Astrocyte (in vitro differentiated cells and primary cell): ENCODE measurements around the gene PACRG.

ENCODE experiments used
- EZH2 ChIP-seq: IDR thresholded peaks from 2 replicates; pipeline ENCODE4 v1.6.1; 2012; ENCODE audit warnings: mild to moderate bottlenecking, low read length, inconsistent platforms; ENCODE audit not compliant: insufficient read depth
- TF ChIP-seq, protein P1 (sequence below): IDR thresholded peaks from 2 replicates; pipeline ENCODE4 v1.5.1; 2011; ENCODE audit warnings: low read depth, mild to moderate bottlenecking, inconsistent platforms, low read length, moderate library complexity; ENCODE audit not compliant: insufficient read depth

DNA sequence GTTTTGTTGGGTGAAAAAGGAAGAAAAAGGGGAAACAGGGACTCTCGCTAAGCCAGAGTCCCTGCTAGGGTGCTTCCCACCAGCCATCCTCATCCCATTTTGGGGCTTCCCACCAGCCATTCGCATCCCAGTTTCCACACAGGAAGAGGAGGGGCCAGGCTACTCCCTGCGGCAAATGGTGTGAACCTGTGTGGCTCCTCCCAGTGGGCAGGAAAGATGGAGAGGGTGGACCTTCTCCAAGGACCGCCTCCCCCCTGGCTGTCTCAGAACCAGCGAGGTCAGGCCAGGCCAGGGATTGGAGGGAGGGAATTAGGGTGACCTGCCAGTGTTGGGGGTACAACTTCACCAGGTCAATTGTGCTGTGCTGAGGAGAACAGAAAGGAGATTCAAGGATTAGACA is 326.9 kb downstream of the PACRG start:
- TF ChIP-seq, protein P1, sequence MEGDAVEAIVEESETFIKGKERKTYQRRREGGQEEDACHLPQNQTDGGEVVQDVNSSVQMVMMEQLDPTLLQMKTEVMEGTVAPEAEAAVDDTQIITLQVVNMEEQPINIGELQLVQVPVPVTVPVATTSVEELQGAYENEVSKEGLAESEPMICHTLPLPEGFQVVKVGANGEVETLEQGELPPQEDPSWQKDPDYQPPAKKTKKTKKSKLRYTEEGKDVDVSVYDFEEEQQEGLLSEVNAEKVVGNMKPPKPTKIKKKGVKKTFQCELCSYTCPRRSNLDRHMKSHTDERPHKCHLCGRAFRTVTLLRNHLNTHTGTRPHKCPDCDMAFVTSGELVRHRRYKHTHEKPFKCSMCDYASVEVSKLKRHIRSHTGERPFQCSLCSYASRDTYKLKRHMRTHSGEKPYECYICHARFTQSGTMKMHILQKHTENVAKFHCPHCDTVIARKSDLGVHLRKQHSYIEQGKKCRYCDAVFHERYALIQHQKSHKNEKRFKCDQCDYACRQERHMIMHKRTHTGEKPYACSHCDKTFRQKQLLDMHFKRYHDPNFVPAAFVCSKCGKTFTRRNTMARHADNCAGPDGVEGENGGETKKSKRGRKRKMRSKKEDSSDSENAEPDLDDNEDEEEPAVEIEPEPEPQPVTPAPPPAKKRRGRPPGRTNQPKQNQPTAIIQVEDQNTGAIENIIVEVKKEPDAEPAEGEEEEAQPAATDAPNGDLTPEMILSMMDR: no peak
- TF ChIP-seq EZH2: no peak
